ENCODE data around the gene EMP2.

The EMP2 gene

DNA sequence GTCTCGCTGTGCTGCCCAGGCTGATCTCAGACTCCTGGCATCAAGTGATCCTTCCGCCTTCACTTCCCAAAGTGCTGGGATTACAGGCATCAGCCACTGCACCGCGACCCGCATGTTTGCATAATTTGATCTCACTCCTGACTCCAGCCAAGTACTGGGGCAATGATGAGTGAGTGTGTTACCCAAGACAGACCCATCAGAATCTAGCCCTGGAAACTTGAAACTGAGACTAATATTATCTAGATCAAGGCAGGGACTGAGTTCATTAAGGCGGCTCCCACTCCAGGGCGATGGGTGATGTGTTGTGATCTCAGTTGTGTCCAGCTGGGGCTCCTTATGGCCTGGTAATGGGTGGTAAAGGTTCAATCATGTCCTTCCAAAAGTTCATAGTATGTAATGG is 53.4 kb downstream of the EMP2 start:
- H3K4me3 ChIP-seq (ENCODE audit: insufficient read depth, low read depth, low read length) = no peak overlapping the region
- no peaks in the 10 kb centered on the region for H3K4me1 ChIP-seq (ENCODE audit: control insufficient read depth, insufficient read depth, low read length)
- no peaks in the 10 kb centered on the region for H3K36me3 ChIP-seq (ENCODE audit: control insufficient read depth, insufficient read depth, low read length)
- 94 to 98% methylated on average over 7 of the region's 7 CpGs for WGBS, 2 experiments
- no peaks in the 10 kb centered on the region for H3K27me3 ChIP-seq (ENCODE audit: control insufficient read depth, insufficient read depth, low read length, poor library complexity, severe bottlenecking)
- H3K27ac ChIP-seq (ENCODE audit: insufficient read depth, low read depth, low read length, poor library complexity, severe bottlenecking) = no peak overlapping the region
- no peaks in the 10 kb centered on the region for H3K9me3 ChIP-seq (ENCODE audit: control insufficient read depth, low read length)

GRCh38 chr16:10525214-10525825 is 55.1 kb downstream of the EMP2 start:
- H3K27me3 ChIP-seq (ENCODE audit: control insufficient read depth, insufficient read depth, low read length, poor library complexity, severe bottlenecking) = no peaks in the 10 kb centered on the region
- no peak overlapping the region for H3K4me3 ChIP-seq (ENCODE audit: insufficient read depth, low read depth, low read length)
- H3K9me3 ChIP-seq (ENCODE audit: control insufficient read depth, low read length) = no peaks in the 10 kb centered on the region
- no peaks in the 10 kb centered on the region for H3K4me1 ChIP-seq (ENCODE audit: control insufficient read depth, insufficient read depth, low read length)
- no peak overlapping the region for H3K27ac ChIP-seq (ENCODE audit: insufficient read depth, low read depth, low read length, poor library complexity, severe bottlenecking)
- no peaks in the 10 kb centered on the region for H3K36me3 ChIP-seq (ENCODE audit: control insufficient read depth, insufficient read depth, low read length)
- 92 to 95% methylated on average over 6 of the region's 6 CpGs for whole genome bisulfite sequencing, 2 experiments

GRCh38 chr16:10522966-10523365 is 57.4 kb downstream of the EMP2 start:
- Histone ChIP-seq H3K36me3 (ENCODE audit: control insufficient read depth, insufficient read depth, low read length) (no peaks in the 10 kb centered on the region), H3K27me3 (ENCODE audit: control insufficient read depth, insufficient read depth, low read length, poor library complexity, severe bottlenecking) (no peaks in the 10 kb centered on the region), H3K27ac (ENCODE audit: insufficient read depth, low read depth, low read length, poor library complexity, severe bottlenecking) (no peak overlapping the region), H3K4me1 (ENCODE audit: control insufficient read depth, insufficient read depth, low read length) (no peaks in the 10 kb centered on the region), H3K9me3 (ENCODE audit: control insufficient read depth, low read length) (no peaks in the 10 kb centered on the region), H3K4me3 (ENCODE audit: insufficient read depth, low read depth, low read length) (no peak overlapping the region)
- 94 to 98% methylated on average over 2 of the region's 2 CpGs for WGBS, 2 experiments

DNA sequence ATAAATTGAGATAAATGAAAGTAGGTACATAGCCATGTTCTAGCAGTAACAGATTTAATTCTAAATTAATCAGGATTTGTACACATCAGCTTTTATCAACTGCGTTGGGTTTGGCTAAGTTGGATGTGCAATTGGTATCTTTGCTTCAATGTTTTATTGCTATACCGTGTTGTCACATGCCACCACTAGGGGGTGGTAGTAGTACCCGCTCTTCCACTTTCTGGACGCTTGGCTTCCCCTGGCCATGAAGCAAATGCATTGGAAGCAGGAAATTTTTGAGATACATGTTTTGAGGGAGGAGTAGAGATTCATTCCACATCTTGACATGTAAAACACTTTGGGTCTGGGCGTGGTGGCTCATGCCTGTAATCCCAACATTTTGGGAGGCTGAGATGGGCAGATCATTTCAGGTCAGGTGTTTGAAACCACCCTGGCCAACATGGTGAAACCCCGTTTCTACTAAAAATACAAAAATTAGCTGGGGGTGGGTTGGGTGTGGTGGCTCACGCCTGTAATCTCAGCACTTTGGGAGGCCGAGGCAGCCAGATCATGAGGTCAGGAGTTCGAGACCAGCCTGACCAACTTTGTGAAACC is 58.6 kb downstream of the EMP2 start:
- Histone ChIP-seq H3K4me3 (ENCODE audit: insufficient read depth, low read depth, low read length) (no peak overlapping the region), H3K27me3 (ENCODE audit: control insufficient read depth, insufficient read depth, low read length, poor library complexity, severe bottlenecking) (no peaks in the 10 kb centered on the region), H3K4me1 (ENCODE audit: control insufficient read depth, insufficient read depth, low read length) (no peaks in the 10 kb centered on the region), H3K27ac (ENCODE audit: insufficient read depth, low read depth, low read length, poor library complexity, severe bottlenecking) (no peak overlapping the region), H3K9me3 (ENCODE audit: control insufficient read depth, low read length) (no peaks in the 10 kb centered on the region), H3K36me3 (ENCODE audit: control insufficient read depth, insufficient read depth, low read length) (no peaks in the 10 kb centered on the region)
- WGBS, 2 experiments = 48% methylated on average over 9 of the region's 9 CpGs

DNA sequence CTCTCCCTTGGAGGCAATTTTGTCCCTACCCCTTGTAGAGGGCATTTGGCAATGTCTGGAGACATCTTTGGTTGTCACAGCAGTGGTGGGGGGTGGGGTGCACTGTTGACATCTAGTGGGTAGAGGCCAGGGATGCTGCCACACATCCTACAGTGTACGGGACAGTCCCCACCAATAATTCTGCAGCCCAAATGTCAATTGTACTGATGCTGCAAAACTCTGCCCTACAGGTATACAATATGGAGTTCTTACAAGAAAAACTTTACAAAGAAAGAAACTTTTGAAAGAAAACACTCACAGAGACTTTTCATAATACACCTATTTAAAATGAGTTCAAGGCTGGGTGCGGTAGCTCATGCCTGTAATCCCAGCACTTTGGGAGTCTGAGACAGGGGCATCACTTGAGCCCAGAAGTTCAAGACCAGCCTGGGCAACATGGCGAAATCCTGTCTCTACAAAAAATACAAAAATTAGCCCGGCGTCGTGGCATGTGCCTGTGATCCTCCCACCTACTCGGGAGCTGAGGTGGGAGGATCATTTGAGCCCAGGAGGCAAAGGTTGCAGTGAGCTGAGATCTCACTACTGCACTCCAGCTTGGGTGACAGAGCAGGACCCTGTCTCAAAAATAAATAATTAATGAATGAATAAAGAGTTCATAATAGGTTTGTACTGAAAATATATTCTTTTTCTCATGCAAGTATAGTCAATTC is 59.4 kb downstream of the EMP2 start:
- H3K9me3 ChIP-seq (ENCODE audit: control insufficient read depth, low read length) = no peaks in the 10 kb centered on the region
- no peaks in the 10 kb centered on the region for H3K4me1 ChIP-seq (ENCODE audit: control insufficient read depth, insufficient read depth, low read length)
- H3K36me3 ChIP-seq (ENCODE audit: control insufficient read depth, insufficient read depth, low read length) = no peaks in the 10 kb centered on the region
- no peak overlapping the region for H3K27ac ChIP-seq (ENCODE audit: insufficient read depth, low read depth, low read length, poor library complexity, severe bottlenecking)
- no peak overlapping the region for H3K4me3 ChIP-seq (ENCODE audit: insufficient read depth, low read depth, low read length)
- no peaks in the 10 kb centered on the region for H3K27me3 ChIP-seq (ENCODE audit: control insufficient read depth, insufficient read depth, low read length, poor library complexity, severe bottlenecking)
- WGBS, 2 experiments = 83 to 84% methylated on average over 7 of the region's 7 CpGs

- no peaks in the 10 kb centered on the region for H3K27me3 ChIP-seq (ENCODE audit: control insufficient read depth, insufficient read depth, low read length, poor library complexity, severe bottlenecking)
- H3K36me3 ChIP-seq (ENCODE audit: control insufficient read depth, insufficient read depth, low read length) = no peaks in the 10 kb centered on the region
- no peak overlapping the region for H3K4me3 ChIP-seq (ENCODE audit: insufficient read depth, low read depth, low read length)
- no peak overlapping the region for H3K27ac ChIP-seq (ENCODE audit: insufficient read depth, low read depth, low read length, poor library complexity, severe bottlenecking)
- no peaks in the 10 kb centered on the region for H3K4me1 ChIP-seq (ENCODE audit: control insufficient read depth, insufficient read depth, low read length)
- WGBS, 2 experiments = 80 to 88% methylated on average over 10 of the region's 10 CpGs
- H3K9me3 ChIP-seq (ENCODE audit: control insufficient read depth, low read length) = no peaks in the 10 kb centered on the region
These were observed 60.2 kb downstream of the EMP2 start for GRCh38 chr16:10519929-10520868.

DNA sequence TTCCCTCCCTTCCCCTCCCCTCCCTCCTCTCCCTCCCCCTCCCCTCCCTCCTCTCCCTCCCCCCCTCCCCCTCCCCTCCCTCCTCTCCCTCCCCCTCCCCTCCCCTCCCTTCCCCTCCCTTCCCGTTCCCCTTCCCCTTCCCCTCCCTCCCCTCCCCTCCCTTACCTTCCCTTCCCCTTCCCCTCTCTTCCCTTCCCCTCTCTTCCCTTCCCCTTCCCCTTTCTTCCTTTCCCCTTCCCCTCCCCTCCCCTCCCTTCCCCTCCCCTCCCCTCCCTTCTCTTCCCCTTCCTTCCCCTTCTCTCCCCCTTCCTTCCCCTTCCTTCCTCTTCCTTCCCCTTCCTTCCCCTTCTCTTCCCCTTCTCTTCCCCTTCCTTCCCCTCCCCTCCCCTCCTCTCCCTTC is 61.1 kb downstream of the EMP2 start:
- H3K27ac ChIP-seq (ENCODE audit: insufficient read depth, low read depth, low read length, poor library complexity, severe bottlenecking) = no peak overlapping the region
- no peaks in the 10 kb centered on the region for H3K36me3 ChIP-seq (ENCODE audit: control insufficient read depth, insufficient read depth, low read length)
- no peaks in the 10 kb centered on the region for H3K27me3 ChIP-seq (ENCODE audit: control insufficient read depth, insufficient read depth, low read length, poor library complexity, severe bottlenecking)
- no peak overlapping the region for H3K4me3 ChIP-seq (ENCODE audit: insufficient read depth, low read depth, low read length)
- no CpG with 5 or more reads among the region's 1 CpG for WGBS, 2 experiments
- no peaks in the 10 kb centered on the region for H3K4me1 ChIP-seq (ENCODE audit: control insufficient read depth, insufficient read depth, low read length)
- H3K9me3 ChIP-seq (ENCODE audit: control insufficient read depth, low read length) = no peaks in the 10 kb centered on the region

GRCh38 chr16:10518479-10519041 is 61.8 kb downstream of the EMP2 start:
- no peaks in the 10 kb centered on the region for H3K27me3 ChIP-seq (ENCODE audit: control insufficient read depth, insufficient read depth, low read length, poor library complexity, severe bottlenecking)
- H3K4me3 ChIP-seq (ENCODE audit: insufficient read depth, low read depth, low read length) = no peak overlapping the region
- H3K36me3 ChIP-seq (ENCODE audit: control insufficient read depth, insufficient read depth, low read length) = no peaks in the 10 kb centered on the region
- WGBS, 2 experiments = 88% methylated on average over 7 of the region's 7 CpGs
- H3K9me3 ChIP-seq (ENCODE audit: control insufficient read depth, low read length) = no peaks in the 10 kb centered on the region
- H3K27ac ChIP-seq (ENCODE audit: insufficient read depth, low read depth, low read length, poor library complexity, severe bottlenecking) = no peak overlapping the region
- no peaks in the 10 kb centered on the region for H3K4me1 ChIP-seq (ENCODE audit: control insufficient read depth, insufficient read depth, low read length)

- Histone ChIP-seq H3K9me3 (ENCODE audit: control insufficient read depth, low read length) (no peaks in the 10 kb centered on the region), H3K4me1 (ENCODE audit: control insufficient read depth, insufficient read depth, low read length) (no peaks in the 10 kb centered on the region), H3K27ac (ENCODE audit: insufficient read depth, low read depth, low read length, poor library complexity, severe bottlenecking) (no peak overlapping the region), H3K36me3 (ENCODE audit: control insufficient read depth, insufficient read depth, low read length) (no peaks in the 10 kb centered on the region), H3K4me3 (ENCODE audit: insufficient read depth, low read depth, low read length) (no peak overlapping the region), H3K27me3 (ENCODE audit: control insufficient read depth, insufficient read depth, low read length, poor library complexity, severe bottlenecking) (no peaks in the 10 kb centered on the region)
- 86 to 87% methylated on average over 5 of the region's 5 CpGs for WGBS, 2 experiments
These were observed 62.5 kb downstream of the EMP2 start for GRCh38 chr16:10517868-10518267.

Data from ectodermal cell (in vitro differentiated cells).